Activated CD8-positive, alpha-beta T cell treated with anti-CD3 and anti-CD28 coated beads, Interleukin-2, amount 10 ng/mL, durations not matched to agents 7 days and 5 days (primary cell): Measurements from ENCODE around the gene AGPAT1. TPM values are rescaled to one million over a fixed set of nuclear protein-coding genes. Genes with fewer than 3 reads are reported as not detected.

Experiments
- ATAC-seq: fragments of 150-1000 bp; cut with Tn5 transposase; one replicate; pipeline ENCODE4 v1.10.0; 2021; ENCODE audit warnings: moderate library complexity
- CTCF ChIA-PET: fragments of 350-600 bp; sonication (Branson Sonifier 250); formaldehyde crosslinking; loops from one replicate; lab custom pipeline; 2021; ENCODE audit warnings: antibody characterized with exemption; lab: Charles Lee
- POLR2A ChIA-PET: fragments of 350-600 bp; sonication (Branson Sonifier 250); formaldehyde crosslinking; loops from one replicate; lab custom pipeline; 2021; ENCODE audit warnings: antibody characterized with exemption; lab: Charles Lee
- DNase-seq: peaks from one replicate; pipeline ENCODE4 v3.0.0-alpha.2; 2020
- H3K27ac Mint-ChIP-seq: one replicate; pipeline ENCODE4 v1.8.0; 2021; ENCODE audit warnings: mild to moderate bottlenecking, mixed read lengths
- H3K27me3 Mint-ChIP-seq: one replicate; pipeline ENCODE4 v1.8.0; 2021; ENCODE audit warnings: low read depth, mixed read lengths
- H3K36me3 Mint-ChIP-seq: one replicate; pipeline ENCODE4 v1.8.0; 2021; ENCODE audit warnings: low read depth, mixed read lengths
- H3K4me1 Mint-ChIP-seq: one replicate; pipeline ENCODE4 v1.8.0; 2021; ENCODE audit warnings: low read depth, mixed read lengths
- H3K4me3 Mint-ChIP-seq: one replicate; pipeline ENCODE4 v1.8.0; 2021; ENCODE audit warnings: mild to moderate bottlenecking, mixed read lengths
- H3K9me3 Mint-ChIP-seq: one replicate; pipeline ENCODE4 v1.8.0; 2022; ENCODE audit warnings: mixed read lengths; ENCODE audit not compliant: insufficient read depth
- total RNA-seq, 2 experiments: library from RNA; stranded (reverse); gene quantifications; one replicate each; pipeline ENCODE4 v1.2.3, GENCODE V29; 2021

The AGPAT1 gene
- total RNA-seq, 2 experiments from 2014 or later: 40.4 to 46.6 TPM

GRCh38 chr6:32139590-32139989, 36.3 kb downstream of the AGPAT1 start:
- ATAC-seq (no peak), DNase-seq (no peak)
- ChIA-PET POLR2A (no interaction called here), CTCF (interaction anchor here (1.6 kb wide), 1 partner anchor 10 kb away, joined by 10 read pairs; the partner anchor contains the start of gene FKBPL)
- H3K9me3 Mint-ChIP-seq: no peaks in the 10 kb centered on the region
- H3K4me3 Mint-ChIP-seq: no peak overlapping the region
- no peaks in the 10 kb centered on the region for H3K36me3 Mint-ChIP-seq
- no peaks in the 10 kb centered on the region for H3K4me1 Mint-ChIP-seq
- peaks cover 12% of the 10 kb centered on the region for H3K27me3 Mint-ChIP-seq
- H3K27ac Mint-ChIP-seq: no peak overlapping the region

GRCh38 chr6:32137454-32137853, 38.4 kb downstream of the AGPAT1 start:
- no peaks in the 10 kb centered on the region for H3K36me3 Mint-ChIP-seq
- no peaks in the 10 kb centered on the region for H3K9me3 Mint-ChIP-seq
- ATAC-seq (no peak), DNase-seq (no peak)
- ChIA-PET CTCF (no interaction called here), POLR2A (no interaction called here)
- H3K27ac Mint-ChIP-seq: no peak overlapping the region
- H3K4me1 Mint-ChIP-seq: no peaks in the 10 kb centered on the region
- H3K27me3 Mint-ChIP-seq: peaks cover 15% of the 10 kb centered on the region
- H3K4me3 Mint-ChIP-seq: no peak overlapping the region

- no peak for DNase-seq
- ChIA-PET POLR2A (no interaction called here), CTCF (no interaction called here)
- Mint-ChIP-seq H3K4me3 (no peak overlapping the region), H3K27ac (no peak overlapping the region), H3K36me3 (peaks cover 1% of the 10 kb centered on the region), H3K4me1 (peaks cover 14% of the 10 kb centered on the region), H3K9me3 (no peaks in the 10 kb centered on the region), H3K27me3 (peaks cover 9% of the 10 kb centered on the region)
- ATAC-seq: no peak
Measured at GRCh38 chr6:32133786-32134185, 42.1 kb downstream of the AGPAT1 start.

DNA sequence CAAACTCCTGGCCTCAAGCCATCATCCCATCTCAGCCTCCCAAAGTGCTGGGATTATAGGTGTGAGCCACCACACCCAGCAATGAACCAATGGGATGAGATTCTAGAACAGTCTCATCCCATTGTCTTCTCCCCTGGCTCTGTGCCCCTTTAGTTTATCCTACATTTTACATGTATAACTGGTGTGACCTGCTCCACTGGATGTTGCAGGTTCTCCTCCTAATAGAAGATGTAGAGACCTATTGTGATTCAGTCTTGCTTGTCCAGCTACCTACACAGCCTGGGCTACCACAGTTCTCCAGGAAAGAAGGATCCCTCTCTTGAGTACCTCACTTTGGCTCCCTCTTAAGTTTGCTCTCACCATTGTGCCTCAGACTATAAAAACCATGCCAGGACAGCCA, 43.8 kb downstream of the AGPAT1 start:
- POLR2A ChIA-PET: no interaction called here

GRCh38 chr6:32131439-32131948, 44.4 kb downstream of the AGPAT1 start:
- Mint-ChIP-seq H3K27me3 (peaks cover 9% of the 10 kb centered on the region), H3K4me1 (peaks cover 33% of the 10 kb centered on the region), H3K9me3 (no peaks in the 10 kb centered on the region), H3K4me3 (peak overlapping the region; percentile 11), H3K27ac (no peak overlapping the region), H3K36me3 (peaks cover 16% of the 10 kb centered on the region)
- ChIA-PET POLR2A (no interaction called here), CTCF (interaction anchor here (1.3 to 5.4 kb wide), 3 partner anchors 14 to 64 kb away, joined by 4 to 67 read pairs (median 4); no protein-coding TSS in a partner anchor)
- no peak for DNase-seq
- ATAC-seq: no peak

More for the DNA sequence above, 43.8 kb downstream of the AGPAT1 start:
- ATAC-seq: no peak
- Mint-ChIP-seq H3K4me3 (no peak overlapping the region), H3K27me3 (peaks cover 9% of the 10 kb centered on the region), H3K4me1 (peaks cover 27% of the 10 kb centered on the region), H3K27ac (no peak overlapping the region), H3K9me3 (no peaks in the 10 kb centered on the region), H3K36me3 (peaks cover 10% of the 10 kb centered on the region)
- DNase-seq: no peak
- CTCF ChIA-PET: interaction anchor here (1.3 kb wide), 1 partner anchor 64 kb away, joined by 4 read pairs; no protein-coding TSS in a partner anchor

DNA sequence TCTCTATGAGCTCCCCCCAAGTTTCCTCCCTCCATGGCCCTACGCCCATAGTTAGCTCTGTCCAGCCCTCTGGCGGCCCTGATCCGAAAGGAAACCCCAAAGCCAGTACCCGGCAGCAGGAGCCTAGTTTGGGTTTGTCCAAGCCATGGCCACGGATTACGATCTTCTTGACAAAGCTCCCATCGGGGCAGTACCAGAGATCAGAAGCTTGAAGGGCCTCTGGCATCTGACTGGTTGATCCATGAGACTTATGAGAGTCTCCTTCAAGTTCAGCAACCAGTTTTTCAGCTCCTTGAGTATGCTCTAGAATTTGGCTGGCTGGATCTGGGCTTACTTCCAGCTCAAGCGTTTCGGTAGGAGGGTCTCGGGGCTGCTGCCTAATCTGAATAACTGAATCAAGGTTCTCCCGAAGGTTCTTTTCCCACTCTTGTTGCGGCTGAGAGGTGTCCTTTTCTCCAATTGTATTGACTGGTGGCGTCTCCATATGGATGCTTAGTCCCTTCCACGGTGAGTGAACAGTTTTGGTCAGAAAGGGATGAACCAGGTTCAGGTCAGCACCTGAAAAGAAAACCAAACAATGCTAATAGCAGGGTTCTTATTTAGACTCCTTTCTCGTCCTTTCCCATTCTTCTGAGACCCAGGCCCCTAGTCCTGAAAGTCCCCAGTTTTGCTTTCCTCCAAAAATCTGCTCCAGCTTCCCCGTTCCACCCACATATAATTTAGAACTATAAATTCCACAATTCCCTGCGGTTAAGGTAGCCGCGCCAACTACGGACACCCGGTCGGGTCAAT, 46.4 kb downstream of the AGPAT1 start:
- DNase-seq (no peak), ATAC-seq (no peak)
- Mint-ChIP-seq H3K4me1 (peaks cover 41% of the 10 kb centered on the region), H3K4me3 (peak overlapping the region; percentile 99), H3K27ac (peak overlapping the region; percentile 98), H3K27me3 (peaks cover 4% of the 10 kb centered on the region), H3K36me3 (peaks cover 26% of the 10 kb centered on the region), H3K9me3 (no peaks in the 10 kb centered on the region)
- ChIA-PET POLR2A (interaction anchor here (0.6 to 3.8 kb wide), 7 partner anchors 12 to 932 kb away, joined by 3 to 35 read pairs (median 5); partner anchors contain the start of genes GPSM3, PBX2 and PRRT1), CTCF (interaction anchor here (0.5 to 5.4 kb wide), 10 partner anchors 9 to 709 kb away, joined by 3 to 67 read pairs (median 4); partner anchors contain the start of genes AGPAT1 and TAP2)

- Mint-ChIP-seq H3K27ac (peak overlapping the region; percentile 98), H3K9me3 (no peaks in the 10 kb centered on the region), H3K27me3 (peaks cover under 1% of the 10 kb centered on the region), H3K4me1 (peaks cover 46% of the 10 kb centered on the region), H3K4me3 (peak overlapping the region; percentile 99), H3K36me3 (peaks cover 32% of the 10 kb centered on the region)
- ATAC-seq: no peak
- CTCF ChIA-PET: interaction anchor here (0.5 to 5.4 kb wide), 9 partner anchors 10 to 710 kb away, joined by 3 to 67 read pairs (median 3); partner anchors contain the start of genes AGPAT1 and TAP2
- no peak for DNase-seq
- POLR2A ChIA-PET: interaction anchor here (0.5 to 3.8 kb wide), 10 partner anchors 12 to 932 kb away, joined by 3 to 35 read pairs (median 4); partner anchors contain the start of genes GPSM3 and PBX2
Measured at GRCh38 chr6:32128751-32129296, 47.1 kb downstream of the AGPAT1 start.

DNA sequence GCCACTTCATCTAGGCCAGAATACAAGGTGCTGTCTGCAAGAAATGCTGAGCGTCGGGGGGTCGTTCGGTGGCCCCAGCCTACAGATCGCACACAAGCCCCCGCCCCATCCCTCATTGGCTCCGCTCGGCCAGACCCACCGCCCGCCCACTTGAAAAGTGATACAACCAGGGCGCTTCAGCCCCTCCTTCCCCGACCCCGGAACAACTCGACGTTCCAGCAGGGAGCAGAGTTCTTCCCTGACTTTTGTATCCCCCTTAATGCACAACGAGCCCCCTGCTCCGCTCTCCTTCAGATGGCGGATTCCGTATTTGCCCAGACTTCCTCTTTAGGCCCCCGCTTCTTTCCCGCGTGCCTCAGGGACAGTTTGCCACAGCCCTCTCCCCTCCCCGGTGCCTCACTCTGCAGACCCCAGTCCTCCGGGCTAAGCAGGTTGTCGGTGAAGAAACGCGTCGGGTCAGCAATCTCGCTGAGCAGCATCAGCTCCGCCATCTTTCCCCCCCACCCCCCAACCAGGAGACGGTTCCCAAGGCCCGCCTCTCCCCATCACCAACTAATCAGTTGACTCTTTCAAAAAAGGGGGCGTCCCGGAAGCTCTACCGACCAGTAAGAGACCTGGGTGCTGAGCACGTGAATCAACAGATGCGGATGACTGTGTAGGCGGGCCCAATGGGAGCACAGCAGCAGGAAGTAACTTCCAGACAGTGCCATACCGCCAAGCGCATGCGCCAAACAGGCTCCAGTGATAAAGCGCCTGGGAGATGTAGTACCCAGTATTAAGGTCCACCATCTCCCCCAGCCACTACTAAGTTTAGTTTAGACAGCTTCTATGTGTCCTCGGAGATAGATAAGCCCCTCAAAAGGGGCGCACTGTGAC, 47.9 kb downstream of the AGPAT1 start, which contains the start of gene ATF6B:
Gene ATF6B, minus strand, starts transcription at position 530 of the 876 bp plus-strand sequence. Its CDS starts 39 bp downstream, at position 491.
- peak within 1 kb of the TSS; percentile 98 for H3K27ac Mint-ChIP-seq
- no peaks in the 10 kb centered on the region for H3K27me3 Mint-ChIP-seq
- peaks cover 38% of the 10 kb centered on the region for H3K36me3 Mint-ChIP-seq
- H3K4me1 Mint-ChIP-seq: peaks cover 46% of the 10 kb centered on the region
- peak; percentile 95 for ATAC-seq
- ChIA-PET POLR2A (interaction anchor here (0.6 to 3.8 kb wide), 10 partner anchors 11 to 1493 kb away, joined by 3 to 35 read pairs (median 3); partner anchors contain the start of genes GPSM3, ITPR3 and PBX2), CTCF (interaction anchor here (1.0 to 5.4 kb wide), 6 partner anchors 10 to 68 kb away, joined by 3 to 67 read pairs (median 4); partner anchors contain the start of gene AGPAT1)
- H3K9me3 Mint-ChIP-seq: no peaks in the 10 kb centered on the region
- peak within 1 kb of the TSS; percentile 99 for H3K4me3 Mint-ChIP-seq
- peak; percentile 99 for DNase-seq

GRCh38 chr6:32127409-32127716, 48.5 kb downstream of the AGPAT1 start:
- no peaks in the 10 kb centered on the region for H3K27me3 Mint-ChIP-seq
- peak overlapping the region; percentile 99 for H3K4me3 Mint-ChIP-seq
- ChIA-PET POLR2A (interaction anchor here (0.6 to 3.8 kb wide), 4 partner anchors 49 to 1494 kb away, joined by 3 to 35 read pairs (median 3); partner anchors contain the start of genes GPSM3, ITPR3 and PBX2), CTCF (interaction anchor here (1.0 to 5.4 kb wide), 5 partner anchors 10 to 68 kb away, joined by 3 to 67 read pairs (median 5); partner anchors contain the start of gene AGPAT1)
- H3K4me1 Mint-ChIP-seq: peaks cover 46% of the 10 kb centered on the region
- no peaks in the 10 kb centered on the region for H3K9me3 Mint-ChIP-seq
- H3K36me3 Mint-ChIP-seq: peaks cover 38% of the 10 kb centered on the region
- no peak for ATAC-seq
- DNase-seq: no peak
- peak overlapping the region; percentile 98 for H3K27ac Mint-ChIP-seq

DNA sequence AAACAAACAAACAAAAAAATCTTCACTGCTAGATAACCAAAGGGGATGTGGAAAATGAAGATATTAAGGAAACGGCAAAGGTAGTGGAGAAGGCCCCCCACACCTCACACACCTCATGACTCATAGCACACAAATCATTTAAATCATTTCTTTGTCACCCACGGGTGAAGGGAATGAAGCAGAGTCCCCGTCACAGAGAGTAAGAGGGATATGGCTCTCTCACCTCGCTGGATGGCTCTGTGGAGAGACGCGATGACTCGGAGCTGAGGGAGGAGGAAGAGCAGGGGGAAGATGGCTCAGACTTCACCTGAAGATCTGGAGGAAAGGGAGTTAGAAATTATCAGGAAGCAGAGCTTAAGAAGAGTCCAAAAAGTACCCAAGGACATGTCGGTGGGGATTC, 49.0 kb downstream of the AGPAT1 start:
- no peak for DNase-seq
- Mint-ChIP-seq H3K36me3 (peaks cover 41% of the 10 kb centered on the region), H3K4me3 (peak overlapping the region; percentile 99), H3K27ac (peak overlapping the region; percentile 98), H3K9me3 (no peaks in the 10 kb centered on the region), H3K4me1 (peaks cover 46% of the 10 kb centered on the region), H3K27me3 (no peaks in the 10 kb centered on the region)
- ATAC-seq: no peak
- ChIA-PET CTCF (interaction anchor here (1.0 to 5.4 kb wide), 3 partner anchors 9 to 69 kb away, joined by 3 to 67 read pairs (median 28); no protein-coding TSS in a partner anchor), POLR2A (interaction anchor here (0.7 to 3.8 kb wide), 2 partner anchors 49 to 65 kb away, joined by 3 to 35 read pairs; partner anchors contain the start of genes GPSM3 and PBX2)
